Measurements from ENCODE around the gene APPL2. TPM values are rescaled to one million over a fixed set of nuclear protein-coding genes. Genes with fewer than 3 reads are reported as not detected.

APPL2 gene
- polyA plus RNA-seq (2014; cell fraction: cytosol; rRNA removed), result 33.2 and 37.8 TPM in 2 replicates
- polyA plus RNA-seq (2014; cell fraction: nucleus; rRNA removed), result 40.6 and 68.8 TPM in 2 replicates

- peak; percentile 91 for DNase-seq (ENCODE audit: low spot score)
Measured at GRCh38 chr12:105235732-105236476, at the start of gene APPL2. Gene APPL2, minus strand, starts transcription at chr12:105236174. Its CDS starts 162 bp downstream, at chr12:105236012.

GRCh38 chr12:105285378-105285777 is 49.4 kb upstream of the APPL2 start:
- DNase-seq (ENCODE audit: low spot score), result no peak

- DNase-seq (ENCODE audit: low spot score), result no peak
Measured at GRCh38 chr12:105281694-105282049, 45.7 kb upstream of the APPL2 start.

GRCh38 chr12:105280966-105281693 is 45.2 kb upstream of the APPL2 start:
- no peak for DNase-seq (ENCODE audit: low spot score)

GRCh38 chr12:105279460-105280056 is 43.6 kb upstream of the APPL2 start:
- DNase-seq (ENCODE audit: low spot score), result peak; percentile 21

- DNase-seq (ENCODE audit: low spot score), result peak; percentile 12
Measured at GRCh38 chr12:105278043-105278697, 42.2 kb upstream of the APPL2 start.

- DNase-seq (ENCODE audit: low spot score), result no peak
Measured at GRCh38 chr12:105275997-105276733, 40.2 kb upstream of the APPL2 start.

- no peak for DNase-seq (ENCODE audit: low spot score)
Measured at GRCh38 chr12:105274571-105274970, 38.6 kb upstream of the APPL2 start.

- DNase-seq (ENCODE audit: low spot score), result no peak
Measured at GRCh38 chr12:105273601-105274000, 37.6 kb upstream of the APPL2 start.

- no peak for DNase-seq (ENCODE audit: low spot score)
Measured at GRCh38 chr12:105272814-105273416, 36.9 kb upstream of the APPL2 start.

GRCh38 chr12:105272152-105272551 is 36.2 kb upstream of the APPL2 start:
- no peak for DNase-seq (ENCODE audit: low spot score)

GRCh38 chr12:105271364-105271763 is 35.4 kb upstream of the APPL2 start:
- DNase-seq (ENCODE audit: low spot score), result peak; percentile 69

- DNase-seq (ENCODE audit: low spot score), result peak; percentile 66
Measured at GRCh38 chr12:105270671-105271255, 34.8 kb upstream of the APPL2 start.

- no peak for DNase-seq (ENCODE audit: low spot score)
Measured at GRCh38 chr12:105267711-105268110, 31.7 kb upstream of the APPL2 start.

GRCh38 chr12:105264771-105265170 is 28.8 kb upstream of the APPL2 start:
- DNase-seq (ENCODE audit: low spot score), result no peak

- DNase-seq (ENCODE audit: low spot score), result no peak
Measured at GRCh38 chr12:105262461-105263184, 26.6 kb upstream of the APPL2 start.

GRCh38 chr12:105261010-105261409 is 25.0 kb upstream of the APPL2 start:
- no peak for DNase-seq (ENCODE audit: low spot score)

GRCh38 chr12:105259226-105259625 is 23.3 kb upstream of the APPL2 start:
- DNase-seq (ENCODE audit: low spot score), result no peak

GRCh38 chr12:105257321-105257728 is 21.4 kb upstream of the APPL2 start:
- DNase-seq (ENCODE audit: low spot score), result no peak

GRCh38 chr12:105256921-105257320 is 20.9 kb upstream of the APPL2 start:
- DNase-seq (ENCODE audit: low spot score), result no peak

Data from SK-N-DZ (cell line).